Measurements from ENCODE around the gene GPANK1. TPM values are rescaled to one million over a fixed set of nuclear protein-coding genes. Genes with fewer than 3 reads are reported as not detected.
A peak's percentile ranks its signal among the peaks of the same experiment; 100 is the strongest.

Gene GPANK1
- total RNA-seq, 1 experiment from 2014 or later = 26.8 TPM

GRCh38 chr6:31676904-31677303 is 12.1 kb upstream of the GPANK1 start:
- DNase-seq = no peak
- WGBS (ENCODE audit: extremely low coverage, insufficient read length, low lambda C conversion rate) = no CpG with 5 or more reads among the region's 6 CpGs
- H3K9me3 ChIP-seq (ENCODE audit: control insufficient read depth, low read depth, low read length) = no peaks in the 10 kb centered on the region
- H3K18ac ChIP-seq (ENCODE audit: insufficient read length, low read depth, low read length) = no peak overlapping the region
- H2AK5ac ChIP-seq (ENCODE audit: insufficient read length, low read length) = no peak overlapping the region
- H2BK12ac ChIP-seq (ENCODE audit: insufficient read length, low read depth, low read length) = no peak overlapping the region
- H3K4me1 ChIP-seq (ENCODE audit: insufficient read depth, low read length) = no peaks in the 10 kb centered on the region
- H3K27ac Mint-ChIP-seq = no peak overlapping the region
- no peaks in the 10 kb centered on the region for H4K20me1 ChIP-seq (ENCODE audit: control insufficient read depth, insufficient read depth, insufficient read length)
- H3K4me2 ChIP-seq (ENCODE audit: insufficient read depth, insufficient read length, low read length) = no peak overlapping the region
- no peak overlapping the region for H4K8ac ChIP-seq (replicated peaks; ENCODE audit: insufficient read length, low read depth, low read length)
- H3K56ac ChIP-seq (ENCODE audit: insufficient read length, low read depth, low read length) = no peak overlapping the region
- H4K91ac ChIP-seq (ENCODE audit: insufficient read length, low read depth, low read length) = no peak overlapping the region
- H2AFZ ChIP-seq (ENCODE audit: low read length) = no peak overlapping the region
- H3K14ac ChIP-seq (ENCODE audit: insufficient read depth, low read length) = no peak overlapping the region
- peaks cover 9% of the 10 kb centered on the region for H3K23me2 ChIP-seq (ENCODE audit: insufficient read length, low read depth, low read length, poor library complexity, severe bottlenecking)
- no peak overlapping the region for H2BK120ac ChIP-seq (ENCODE audit: low read depth, low read length, poor library complexity, severe bottlenecking)
- peaks cover 10 to 19% (median 16%) of the 10 kb centered on the region in 3 experiments; a peak in 6 of 7 replicates for H3K36me3 Mint-ChIP-seq (ENCODE audit: insufficient read depth in 1 of 3, low read depth in 3 of 3)
- H3T11ph ChIP-seq (ENCODE audit: low read length) = no peak overlapping the region
- peak overlapping the region in 1 of 2 experiments; percentile 17; a peak in 1 of 5 replicates for H3K4me3 Mint-ChIP-seq
- no peak overlapping the region for H3K23ac ChIP-seq (ENCODE audit: insufficient read length, low read depth, low read length)
- no peak overlapping the region for H4K5ac ChIP-seq (ENCODE audit: insufficient read length, low read depth, low read length)
- no peak overlapping the region for H3K27ac ChIP-seq (ENCODE audit: insufficient read length, low read depth, low read length)
- peaks cover 17% of the 10 kb centered on the region for H3K27me3 Mint-ChIP-seq (ENCODE audit: low read depth)
- H2BK15ac ChIP-seq (ENCODE audit: low read depth, low read length) = no peak overlapping the region
- no peak overlapping the region for H3K4ac ChIP-seq (ENCODE audit: low read depth, low read length)
- TF ChIP-seq CTCF (conservative IDR thresholded peaks at IDR 0.05) = no peak
- H3K27me3 ChIP-seq (ENCODE audit: insufficient read depth, low read length) = no peaks in the 10 kb centered on the region; the same call in 1 of the 2 replicates
- H2BK20ac ChIP-seq (ENCODE audit: low read depth, low read length, poor library complexity, severe bottlenecking) = no peak overlapping the region
- no peaks in the 10 kb centered on the region for H3K79me2 ChIP-seq (ENCODE audit: insufficient read depth, low read length)
- no peak overlapping the region for H3K9ac ChIP-seq (ENCODE audit: extremely low read depth, insufficient read length, low read length)
- no peaks in the 10 kb centered on the region for H3K79me1 ChIP-seq (ENCODE audit: insufficient read depth, low read depth, low read length, poor library complexity, severe bottlenecking)
- H2BK5ac ChIP-seq (ENCODE audit: insufficient read length, low read length) = no peak overlapping the region
- no peaks in the 10 kb centered on the region; a peak in 1 of 5 replicates for H3K9me3 Mint-ChIP-seq
- peaks cover 12 to 17% of the 10 kb centered on the region in 2 experiments for H3K4me1 Mint-ChIP-seq
